PC-9 (cell line): Measurements from ENCODE around the gene SMIM17. TPM values are rescaled to one million over a fixed set of nuclear protein-coding genes. Genes with fewer than 3 reads are reported as not detected.

Source experiments
- BruUV-seq: library from RNA; stranded (reverse); fragments of 400-500 nt; replicated peaks from 2 replicates; lab custom pipeline; 2021; lab: Mats Ljungman, UMichigan
- CTCF ChIA-PET: fragments of 300-600 bp; sonication (Branson Sonifier 250); formaldehyde crosslinking; loops from one replicate; lab custom pipeline; 2022; ENCODE audit warnings: antibody characterized with exemption; lab: Charles Lee
- POLR2A ChIA-PET: fragments of 300-600 bp; sonication (Branson Sonifier 250); formaldehyde crosslinking; loops from one replicate; lab custom pipeline; 2022; ENCODE audit warnings: antibody characterized with exemption; ENCODE audit not compliant: unreplicated experiment; lab: Charles Lee
- DNase-seq, 2 experiments: peaks; one replicate each; pipeline versions ENCODE4 v3.0.0 to v3.0.0-alpha.2; 2015 to 2022; ENCODE audit warnings: mixed read lengths in 1 of 2
- H2AFZ ChIP-seq: fragments of 200-600 bp; sonication (generic); 2 replicates; pipeline ENCODE4 v1.8.1; 2017; ENCODE audit warnings: antibody characterized with exemption
- H3F3A ChIP-seq: fragments of 200-600 bp; sonication (generic); 2 replicates; pipeline ENCODE4 v1.8.1; 2017; ENCODE audit warnings: antibody characterized with exemption, mild to moderate bottlenecking, low read depth; ENCODE audit not compliant: insufficient read depth
- H3K27ac ChIP-seq: fragments of 200-600 bp; sonication (generic); 2 replicates; pipeline ENCODE4 v1.6.1; 2016; ENCODE audit warnings: mixed run types
- H3K27me3 ChIP-seq: fragments of 200-600 bp; sonication (generic); 2 replicates; pipeline ENCODE4 v1.6.1; 2016; ENCODE audit warnings: low read depth, mixed run types; ENCODE audit not compliant: insufficient read depth
- H3K36me3 ChIP-seq: fragments of 200-600 bp; sonication (generic); 2 replicates; pipeline ENCODE4 v1.6.1; 2016; ENCODE audit warnings: low read depth, mixed run types
- H3K4me1 ChIP-seq: fragments of 200-600 bp; sonication (generic); replicated peaks from 2 replicates; pipeline ENCODE4 v1.6.1; 2016; ENCODE audit warnings: mixed run types; ENCODE audit not compliant: insufficient read depth
- H3K4me2 ChIP-seq: fragments of 200-600 bp; sonication (generic); 2 replicates; pipeline ENCODE4 v1.6.1; 2017; ENCODE audit warnings: mixed run types
- H3K4me3 ChIP-seq: fragments of 200-600 bp; sonication (generic); 2 replicates; pipeline ENCODE4 v1.6.1; 2016; ENCODE audit warnings: mixed run types
- H3K79me2 ChIP-seq: fragments of 200-600 bp; sonication (generic); 2 replicates; pipeline ENCODE4 v1.6.1; 2017; ENCODE audit warnings: low read depth, mixed run types
- H3K9me2 ChIP-seq: fragments of 200-600 bp; sonication (generic); 2 replicates; pipeline ENCODE4 v1.8.1; 2017; ENCODE audit warnings: mild to moderate bottlenecking; ENCODE audit not compliant: insufficient read depth
- H3K9me3 ChIP-seq: fragments of 200-600 bp; sonication (generic); 2 replicates; pipeline ENCODE4 v1.8.1; 2016; ENCODE audit warnings: low read depth; ENCODE audit not compliant: insufficient read depth
- H4K20me1 ChIP-seq: fragments of 200-600 bp; sonication (generic); 2 replicates; pipeline ENCODE4 v1.8.1; 2017; ENCODE audit not compliant: insufficient read depth
- EZH2 ChIP-seq: fragments of 200-600 bp; sonication (generic); IDR thresholded peaks from 2 replicates; pipeline ENCODE4 v1.8.0; 2017; ENCODE audit warnings: antibody characterized with exemption, low read depth
- intact Hi-C: fragments of 100-400 bp; cut with micrococcal nuclease; formaldehyde crosslinking; loops from one replicate; pipeline ENCODE4 v1.10.0; 2022; ENCODE audit not compliant: unreplicated experiment
- total RNA-seq: library from RNA; stranded (reverse); gene quantifications from 2 replicates; pipeline ENCODE4 v1.2.3, GENCODE V29; 2021
- TF ChIP-seq, protein P1 (sequence below): fragments of 200-600 bp; sonication (generic); conservative IDR thresholded peaks from 2 replicates; pipeline ENCODE4 v1.6.1; 2017; ENCODE audit warnings: mixed run types, antibody characterized with exemption, mild to moderate bottlenecking, moderate library complexity

Gene SMIM17
- total RNA-seq, 1 experiment from 2014 or later: 0.33 TPM

DNA sequence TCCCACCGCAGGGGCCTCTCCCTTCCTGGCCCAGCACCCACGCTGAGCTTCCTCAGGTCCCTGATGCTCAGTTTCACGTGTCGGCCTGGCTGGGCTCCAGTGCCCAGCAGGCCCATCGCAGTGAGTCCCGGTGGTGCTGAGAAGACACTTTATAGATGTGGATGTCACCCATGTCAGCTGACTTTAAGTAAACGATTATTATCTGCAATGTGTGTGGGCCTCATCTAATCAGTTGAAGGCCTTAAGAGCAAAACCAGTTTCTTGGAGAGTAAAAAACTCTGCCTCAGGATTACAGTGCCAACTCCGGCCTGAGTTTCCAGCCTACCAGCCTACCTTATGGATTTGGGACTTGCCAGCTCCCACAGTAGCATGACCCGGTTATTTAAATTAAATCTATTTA, 17.3 kb upstream of the SMIM17 start:
- no peaks in the 10 kb centered on the region for H3K9me2 ChIP-seq
- no peak overlapping the region for H2AFZ ChIP-seq
- ChIA-PET CTCF (no interaction called here), POLR2A (no interaction called here)
- no peaks in the 10 kb centered on the region for H3F3A ChIP-seq
- H3K79me2 ChIP-seq: no peaks in the 10 kb centered on the region
- H3K9me3 ChIP-seq: no peaks in the 10 kb centered on the region
- no peaks in the 10 kb centered on the region; the same call in 1 of the 2 replicates for H3K36me3 ChIP-seq
- no peaks in the 10 kb centered on the region for H3K27me3 ChIP-seq
- H3K4me2 ChIP-seq: no peak overlapping the region
- no peaks in the 10 kb centered on the region for H3K4me1 ChIP-seq
- no peak overlapping the region for H3K27ac ChIP-seq
- no peak overlapping the region for H3K4me3 ChIP-seq
- no TSS peak for BruUV-seq
- intact Hi-C loops: no loop called here
- no peaks in the 10 kb centered on the region; the same call in 1 of the 2 replicates for H4K20me1 ChIP-seq
- no peak for TF ChIP-seq EZH2
- TF ChIP-seq, protein P1, sequence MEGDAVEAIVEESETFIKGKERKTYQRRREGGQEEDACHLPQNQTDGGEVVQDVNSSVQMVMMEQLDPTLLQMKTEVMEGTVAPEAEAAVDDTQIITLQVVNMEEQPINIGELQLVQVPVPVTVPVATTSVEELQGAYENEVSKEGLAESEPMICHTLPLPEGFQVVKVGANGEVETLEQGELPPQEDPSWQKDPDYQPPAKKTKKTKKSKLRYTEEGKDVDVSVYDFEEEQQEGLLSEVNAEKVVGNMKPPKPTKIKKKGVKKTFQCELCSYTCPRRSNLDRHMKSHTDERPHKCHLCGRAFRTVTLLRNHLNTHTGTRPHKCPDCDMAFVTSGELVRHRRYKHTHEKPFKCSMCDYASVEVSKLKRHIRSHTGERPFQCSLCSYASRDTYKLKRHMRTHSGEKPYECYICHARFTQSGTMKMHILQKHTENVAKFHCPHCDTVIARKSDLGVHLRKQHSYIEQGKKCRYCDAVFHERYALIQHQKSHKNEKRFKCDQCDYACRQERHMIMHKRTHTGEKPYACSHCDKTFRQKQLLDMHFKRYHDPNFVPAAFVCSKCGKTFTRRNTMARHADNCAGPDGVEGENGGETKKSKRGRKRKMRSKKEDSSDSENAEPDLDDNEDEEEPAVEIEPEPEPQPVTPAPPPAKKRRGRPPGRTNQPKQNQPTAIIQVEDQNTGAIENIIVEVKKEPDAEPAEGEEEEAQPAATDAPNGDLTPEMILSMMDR: no peak
- DNase-seq: no peak

DNA sequence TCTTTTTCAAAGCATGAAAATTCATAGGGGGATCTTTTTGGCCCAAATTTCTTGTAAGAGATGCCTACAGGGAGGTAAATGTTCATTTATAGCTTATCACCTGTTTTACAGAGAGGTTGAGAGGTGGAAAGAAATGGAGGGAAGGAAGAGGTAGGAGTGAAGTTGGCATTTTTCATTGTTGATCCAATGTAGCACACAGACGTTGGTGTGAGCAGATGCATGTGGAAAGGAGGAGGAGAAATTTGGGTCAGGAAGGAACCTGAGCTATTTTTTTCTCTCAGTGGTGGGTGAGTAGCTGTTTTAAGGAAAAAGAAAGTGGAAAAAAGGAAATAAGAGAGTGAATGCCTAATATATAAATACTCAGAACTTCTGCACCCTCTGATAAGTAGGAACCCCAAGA, 9.9 kb upstream of the SMIM17 start:
- no peaks in the 10 kb centered on the region for H3F3A ChIP-seq
- no peaks in the 10 kb centered on the region for H3K79me2 ChIP-seq
- TF ChIP-seq EZH2: no peak
- TF ChIP-seq, protein P1: no peak
- H3K27ac ChIP-seq: no peak overlapping the region
- H2AFZ ChIP-seq: no peak overlapping the region
- no peaks in the 10 kb centered on the region for H4K20me1 ChIP-seq
- H3K9me3 ChIP-seq: no peaks in the 10 kb centered on the region; the same call in 1 of the 2 replicates
- BruUV-seq: no TSS peak
- no peaks in the 10 kb centered on the region for H3K36me3 ChIP-seq
- CTCF ChIA-PET: no interaction called here
- POLR2A ChIA-PET: no interaction called here
- intact Hi-C loops: no loop called here
- H3K4me3 ChIP-seq: no peak overlapping the region
- no peaks in the 10 kb centered on the region for H3K9me2 ChIP-seq
- no peaks in the 10 kb centered on the region for H3K27me3 ChIP-seq
- no peak for DNase-seq
- H3K4me2 ChIP-seq: no peak overlapping the region
- H3K4me1 ChIP-seq: no peaks in the 10 kb centered on the region

DNA sequence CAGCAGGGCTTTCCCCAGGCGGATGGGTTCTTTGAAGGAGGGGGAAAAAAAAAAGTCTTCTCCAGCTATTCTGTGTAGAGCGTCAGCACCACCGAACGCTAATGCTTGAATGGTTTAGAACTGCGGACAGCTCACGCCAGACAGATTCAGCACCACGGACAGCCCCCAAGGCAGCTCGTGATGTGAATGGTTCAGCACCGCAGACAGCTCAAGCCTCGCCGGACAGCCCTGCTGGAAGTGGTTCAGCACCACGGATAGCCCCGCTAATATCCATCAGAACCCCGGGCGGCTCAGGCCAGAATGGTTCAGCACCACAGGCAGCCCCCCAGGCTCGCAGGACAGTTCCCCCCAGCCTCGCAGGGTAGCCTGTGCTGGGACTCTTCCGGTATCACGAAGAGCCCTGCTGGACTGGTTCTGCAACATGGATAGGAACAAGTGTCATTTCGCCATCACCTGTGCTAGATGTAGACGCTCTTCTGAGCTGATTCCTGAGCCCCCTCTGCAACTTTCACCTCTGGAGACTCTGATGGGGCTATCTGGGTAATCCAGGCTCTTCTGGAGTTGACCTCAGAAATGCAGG, 4.9 kb upstream of the SMIM17 start:
- Histone ChIP-seq H3K27me3 (peaks cover 10% of the 10 kb centered on the region), H3K36me3 (no peaks in the 10 kb centered on the region), H3F3A (no peaks in the 10 kb centered on the region), H2AFZ (no peak overlapping the region), H3K9me2 (no peaks in the 10 kb centered on the region), H4K20me1 (no peaks in the 10 kb centered on the region), H3K4me2 (no peak overlapping the region), H3K4me3 (no peak overlapping the region), H3K79me2 (no peaks in the 10 kb centered on the region), H3K9me3 (no peaks in the 10 kb centered on the region; the same call in 1 of the 2 replicates), H3K27ac (no peak overlapping the region), H3K4me1 (no peaks in the 10 kb centered on the region)
- TF ChIP-seq, protein P1: no peak
- TF ChIP-seq EZH2: no peak
- intact Hi-C loops: no loop called here
- POLR2A ChIA-PET: no interaction called here
- DNase-seq: peak; percentile 68 to 72
- CTCF ChIA-PET: no interaction called here
- no TSS peak for BruUV-seq
